HG02938 (cell line): ENCODE measurements around the gene FHDC1.
"Not testable (repeated sequence)": the region's sequence is repeated elsewhere in the genome, so short reads cannot be mapped to it uniquely, and the experiment has no call there.

ENCODE experiments used
- ATAC-seq: cut with Tn5 transposase; IDR thresholded peaks from one replicate; pipeline ENCODE4 v1.9.1; 2021; ENCODE audit warnings: mild to moderate bottlenecking, moderate library complexity; ENCODE audit not compliant: unreplicated experiment

The FHDC1 gene, protein sequence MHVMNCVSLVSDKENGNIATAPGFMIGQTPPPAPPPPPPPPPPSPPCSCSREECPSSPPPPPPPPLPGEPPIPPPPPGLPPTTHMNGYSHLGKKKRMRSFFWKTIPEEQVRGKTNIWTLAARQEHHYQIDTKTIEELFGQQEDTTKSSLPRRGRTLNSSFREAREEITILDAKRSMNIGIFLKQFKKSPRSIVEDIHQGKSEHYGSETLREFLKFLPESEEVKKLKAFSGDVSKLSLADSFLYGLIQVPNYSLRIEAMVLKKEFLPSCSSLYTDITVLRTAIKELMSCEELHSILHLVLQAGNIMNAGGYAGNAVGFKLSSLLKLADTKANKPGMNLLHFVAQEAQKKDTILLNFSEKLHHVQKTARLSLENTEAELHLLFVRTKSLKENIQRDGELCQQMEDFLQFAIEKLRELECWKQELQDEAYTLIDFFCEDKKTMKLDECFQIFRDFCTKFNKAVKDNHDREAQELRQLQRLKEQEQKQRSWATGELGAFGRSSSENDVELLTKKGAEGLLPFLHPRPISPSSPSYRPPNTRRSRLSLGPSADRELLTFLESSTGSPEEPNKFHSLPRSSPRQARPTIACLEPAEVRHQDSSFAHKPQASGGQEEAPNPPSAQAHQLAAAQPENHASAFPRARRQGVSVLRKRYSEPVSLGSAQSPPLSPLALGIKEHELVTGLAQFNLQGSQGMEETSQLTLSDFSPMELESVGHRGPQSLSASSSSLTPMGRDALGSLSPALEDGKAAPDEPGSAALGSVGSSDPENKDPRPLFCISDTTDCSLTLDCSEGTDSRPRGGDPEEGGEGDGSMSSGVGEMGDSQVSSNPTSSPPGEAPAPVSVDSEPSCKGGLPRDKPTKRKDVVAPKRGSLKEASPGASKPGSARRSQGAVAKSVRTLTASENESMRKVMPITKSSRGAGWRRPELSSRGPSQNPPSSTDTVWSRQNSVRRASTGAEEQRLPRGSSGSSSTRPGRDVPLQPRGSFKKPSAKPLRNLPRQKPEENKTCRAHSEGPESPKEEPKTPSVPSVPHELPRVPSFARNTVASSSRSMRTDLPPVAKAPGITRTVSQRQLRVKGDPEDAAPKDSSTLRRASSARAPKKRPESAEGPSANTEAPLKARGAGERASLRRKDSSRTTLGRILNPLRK

DNA sequence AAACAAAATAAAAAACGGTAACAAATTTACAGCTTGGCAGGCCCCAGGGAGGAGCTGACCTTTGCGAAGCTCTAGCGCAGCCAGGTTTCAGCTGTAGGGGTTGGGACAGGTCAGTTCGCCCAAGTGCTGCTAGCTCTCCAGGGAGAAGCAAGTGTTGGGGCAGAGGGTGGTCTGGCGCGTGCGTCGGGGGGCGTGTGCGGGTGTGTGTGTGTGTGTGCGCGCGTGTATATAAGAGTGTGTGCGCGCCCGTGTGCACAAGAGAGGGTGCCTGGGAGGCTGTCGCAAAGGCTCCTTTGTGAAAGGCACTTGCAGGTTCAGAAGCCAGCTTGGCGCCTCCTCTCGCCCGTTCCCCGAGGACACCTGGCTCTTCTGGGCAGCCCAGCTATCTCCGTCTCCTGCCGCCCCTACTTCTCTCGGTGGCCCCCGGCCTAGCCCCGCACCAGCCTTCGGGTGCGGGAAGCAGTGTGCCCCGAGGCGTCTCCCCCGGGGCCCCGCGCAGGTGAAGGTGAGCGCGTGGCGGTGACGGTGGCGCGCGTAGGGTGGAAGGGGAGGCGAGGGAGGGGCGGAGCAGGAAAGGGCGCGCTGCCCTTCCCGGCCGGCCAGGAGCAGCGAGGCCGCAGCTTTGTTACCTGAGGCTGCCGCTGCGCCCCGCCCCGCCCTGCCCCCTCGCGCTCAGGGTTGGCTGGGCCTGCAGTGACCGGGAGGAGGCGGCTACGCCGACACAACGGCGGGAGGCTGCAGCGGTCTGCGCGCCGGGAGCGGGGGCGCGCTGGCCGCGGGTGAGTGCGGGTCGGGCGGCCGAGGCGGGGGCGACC lies at the start of gene FHDC1:
FHDC1 (plus strand) TSS at position 693 of the 815 bp plus-strand sequence. CDS start 6,735 bp downstream, outside the sequence.
- ATAC-seq = no peak

DNA sequence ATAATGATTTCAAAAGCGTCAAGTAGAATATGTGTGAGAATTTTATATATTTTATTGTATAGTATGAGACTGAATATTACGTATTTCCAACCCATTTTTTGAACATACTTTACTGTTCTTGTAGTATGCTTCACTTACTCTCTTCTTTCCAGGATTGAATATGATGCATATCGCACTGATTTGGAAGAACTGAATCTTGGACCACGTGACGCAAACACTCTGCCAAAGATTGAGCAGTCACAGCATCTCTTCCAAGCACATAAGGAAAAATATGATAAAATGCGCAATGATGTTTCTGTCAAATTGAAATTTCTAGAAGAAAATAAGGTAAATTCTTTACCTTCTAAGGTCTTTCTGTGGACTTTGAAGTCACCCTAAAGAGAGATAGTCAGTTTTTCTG lies 48.1 kb upstream of the FHDC1 start:
- ATAC-seq = no peak

GRCh38 chr4:152892974-152893373 lies 43.1 kb upstream of the FHDC1 start:
- ATAC-seq = no peak

DNA sequence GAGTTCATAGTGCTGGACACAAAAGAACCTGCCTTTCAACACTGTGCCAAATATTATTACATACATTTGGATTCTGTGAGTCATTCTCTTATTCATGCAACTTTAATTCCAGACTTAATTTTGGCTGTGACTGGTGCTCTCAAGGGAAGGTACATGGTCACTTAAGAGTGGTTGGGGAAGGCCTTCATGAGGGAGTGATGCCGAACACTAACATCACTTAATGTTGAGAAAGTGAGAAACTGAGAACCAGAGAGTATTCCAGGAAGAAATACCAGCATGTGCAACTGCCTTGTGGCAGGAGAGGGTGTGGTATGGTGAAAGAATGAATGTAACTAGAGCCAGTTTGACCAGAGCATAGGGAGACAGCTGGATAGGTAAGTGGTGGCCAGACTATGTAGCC lies 41.5 kb upstream of the FHDC1 start:
- ATAC-seq = no peak

DNA sequence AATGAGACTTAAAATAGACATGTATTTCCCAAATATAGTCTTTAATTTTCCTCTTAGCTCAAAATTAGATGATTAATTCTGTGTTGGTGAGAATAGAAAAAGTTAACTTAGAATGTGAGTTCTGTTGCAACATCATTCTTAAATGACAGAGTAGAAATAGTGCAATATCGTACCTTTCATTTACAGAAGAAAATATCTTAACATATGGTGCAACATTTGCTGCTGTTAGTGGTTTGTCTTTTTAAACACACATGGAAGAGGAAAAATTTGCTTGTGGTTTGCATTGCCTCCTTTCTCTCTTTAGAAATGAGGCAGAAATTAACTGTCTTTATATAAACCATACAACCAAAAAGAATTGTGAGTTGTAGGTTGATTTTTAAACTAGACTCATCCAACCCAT lies 39.3 kb upstream of the FHDC1 start:
- ATAC-seq = no peak

DNA sequence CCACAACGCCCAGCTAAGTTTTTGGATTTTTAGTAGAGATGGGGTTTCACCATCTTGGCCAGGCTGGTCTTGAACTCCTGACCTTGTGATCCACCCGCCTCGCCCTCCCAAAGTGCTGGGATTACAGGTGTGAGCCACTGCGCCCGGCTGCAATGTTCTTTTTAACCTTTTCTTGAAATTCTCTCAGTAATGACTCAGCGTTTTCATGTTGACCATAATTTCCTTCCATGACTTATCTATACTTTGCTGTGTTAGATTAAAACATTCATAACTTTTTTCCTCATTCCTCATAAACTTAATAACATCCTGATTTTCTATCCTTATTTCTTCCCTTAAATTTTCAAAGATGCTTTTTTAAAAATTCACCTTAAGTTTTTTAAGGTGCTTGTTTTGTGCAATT lies 38.0 kb upstream of the FHDC1 start:
- ATAC-seq = not testable (repeated sequence)

GRCh38 chr4:152898606-152899005 lies 37.5 kb upstream of the FHDC1 start:
- no peak for ATAC-seq

DNA sequence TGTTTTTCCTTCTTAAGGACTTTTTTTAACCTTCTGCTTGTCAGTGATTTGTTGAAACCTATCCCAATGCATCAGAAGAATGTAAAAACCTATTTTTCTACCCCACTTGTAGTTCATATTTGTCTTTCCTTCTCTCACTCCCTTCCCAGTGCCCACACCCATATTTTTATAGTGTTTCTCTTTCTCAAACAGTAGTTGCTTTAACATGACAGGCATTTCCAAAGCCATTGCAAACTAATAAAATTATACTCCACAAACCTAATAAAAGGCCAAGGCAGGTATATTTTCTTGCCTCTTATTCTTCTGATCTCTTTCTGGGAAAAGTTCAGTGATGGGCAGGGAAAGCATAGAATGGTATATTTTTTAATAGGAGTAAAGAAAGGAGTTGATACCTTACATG lies 35.7 kb upstream of the FHDC1 start:
- no peak for ATAC-seq

DNA sequence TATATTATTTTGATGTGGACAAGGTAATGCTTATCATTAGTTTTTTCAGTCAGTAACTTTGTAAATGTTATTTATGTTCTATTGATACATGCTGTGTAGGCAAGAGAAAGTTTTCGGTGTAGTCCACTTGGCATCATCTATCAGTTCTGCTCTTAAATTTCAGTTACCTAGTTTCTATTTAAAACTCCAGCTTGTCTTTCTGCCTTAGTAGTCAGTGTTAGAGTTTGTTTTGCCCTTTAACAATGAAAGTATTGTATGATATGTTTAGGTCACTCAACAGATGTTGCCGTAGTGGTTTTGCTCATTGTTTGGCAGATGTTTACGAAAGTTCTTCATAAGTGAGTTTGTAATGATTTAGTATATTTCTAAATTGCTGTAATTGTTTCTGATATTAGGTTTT lies 34.9 kb upstream of the FHDC1 start:
- no peak for ATAC-seq

GRCh38 chr4:152903658-152904057 lies 32.5 kb upstream of the FHDC1 start:
- ATAC-seq = no peak

- ATAC-seq = no peak
Observed at GRCh38 chr4:152909901-152910300, 26.2 kb upstream of the FHDC1 start.

DNA sequence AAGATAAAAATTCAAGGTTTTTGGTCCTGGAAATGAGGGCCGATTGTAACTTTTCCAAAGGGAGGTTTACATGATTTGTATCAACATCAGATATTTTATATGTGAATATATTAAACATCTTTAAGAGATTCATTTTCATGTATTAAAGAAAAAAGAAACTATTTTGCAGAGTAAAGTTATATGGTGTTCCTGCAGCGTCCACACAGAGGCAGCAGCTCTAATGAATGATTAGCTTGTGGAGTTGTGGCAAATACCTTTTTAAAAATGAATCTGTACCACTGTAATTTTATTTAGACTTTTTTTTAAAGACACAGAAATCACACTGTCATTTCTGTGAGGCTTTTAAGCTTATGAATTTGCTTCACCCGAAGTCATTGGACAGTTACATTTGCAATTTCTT lies 25.6 kb upstream of the FHDC1 start:
- ATAC-seq = no peak

DNA sequence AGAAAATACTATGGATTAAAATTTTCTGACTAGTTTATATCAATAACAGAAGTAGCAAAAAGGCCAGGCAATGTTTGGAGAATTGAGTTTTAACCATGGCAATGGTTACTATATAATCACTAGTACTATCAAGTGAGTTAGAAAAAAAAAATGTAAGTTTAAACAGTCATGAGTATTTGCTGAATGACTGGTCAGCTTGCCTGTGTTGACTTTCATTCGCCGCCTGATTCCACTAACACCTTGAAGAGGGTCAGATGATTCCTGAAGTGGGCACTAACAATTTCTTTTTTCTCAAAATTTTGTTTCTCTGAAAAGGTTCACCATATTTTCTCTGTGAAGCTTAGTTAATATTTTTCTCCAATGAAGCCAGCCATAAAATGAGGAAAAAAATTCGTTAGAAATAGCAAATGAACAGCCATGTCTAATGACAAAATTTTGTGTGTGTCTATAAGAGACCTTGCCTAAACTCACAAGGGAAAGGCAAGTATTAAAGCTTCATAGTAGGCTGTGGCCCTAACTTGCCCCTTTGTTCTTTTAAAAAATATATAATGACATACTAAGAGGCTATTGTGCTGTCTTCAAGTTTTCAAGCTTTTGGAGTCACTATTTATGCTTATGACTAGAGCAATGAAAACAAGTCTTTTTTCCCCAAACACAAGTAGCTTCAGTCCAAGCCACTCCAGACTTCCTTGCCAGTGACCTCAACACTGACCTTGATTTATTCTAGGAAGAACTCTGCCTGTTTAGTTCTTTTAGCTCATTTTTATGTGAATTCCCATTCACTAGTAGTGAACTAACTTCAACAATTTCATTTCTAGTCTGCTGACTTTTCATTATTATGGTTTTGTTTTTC lies 18.4 kb upstream of the FHDC1 start:
- no peak for ATAC-seq

DNA sequence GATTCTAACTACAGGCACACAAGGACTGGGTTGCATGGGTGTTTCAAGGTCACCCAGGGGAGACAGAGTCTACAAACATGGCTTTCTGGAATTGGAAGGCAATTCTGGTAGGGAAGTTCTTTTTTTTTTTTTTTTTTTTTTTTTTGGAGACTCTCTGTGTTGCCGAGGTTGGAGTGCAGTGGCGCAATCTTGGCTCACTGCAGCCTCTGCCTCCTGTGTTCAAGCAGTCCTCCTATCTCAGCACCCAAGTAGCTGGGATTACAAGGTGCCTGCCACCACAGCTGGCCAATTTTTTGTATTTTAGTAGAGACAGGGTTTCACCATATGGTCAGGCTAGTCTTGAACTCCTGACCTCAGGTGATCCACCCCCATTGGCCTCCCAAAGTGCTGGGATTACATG lies 16.3 kb upstream of the FHDC1 start:
- ATAC-seq = no peak

DNA sequence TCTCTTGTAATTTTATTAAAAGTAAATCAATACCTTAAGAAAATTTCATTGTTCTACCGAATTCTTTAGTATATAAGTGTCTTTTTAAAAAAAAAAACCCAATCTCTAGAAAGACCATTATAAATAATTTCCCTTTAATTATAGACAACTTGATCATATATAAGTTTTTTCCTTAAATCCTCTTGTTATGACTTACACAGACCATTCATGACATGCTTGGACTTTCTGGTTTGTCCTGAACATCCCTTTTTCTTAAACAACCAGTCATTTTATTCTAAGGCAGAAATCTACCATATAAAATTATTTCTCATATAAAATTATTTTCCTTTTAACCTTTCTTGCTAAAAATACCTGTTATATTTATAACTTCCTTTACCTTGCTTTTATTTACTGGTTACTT lies 15.4 kb upstream of the FHDC1 start:
- no peak for ATAC-seq

- no peak for ATAC-seq
Observed at GRCh38 chr4:152921284-152921683, 14.8 kb upstream of the FHDC1 start.

GRCh38 chr4:152925851-152926250 lies 10.3 kb upstream of the FHDC1 start:
- no peak for ATAC-seq

DNA sequence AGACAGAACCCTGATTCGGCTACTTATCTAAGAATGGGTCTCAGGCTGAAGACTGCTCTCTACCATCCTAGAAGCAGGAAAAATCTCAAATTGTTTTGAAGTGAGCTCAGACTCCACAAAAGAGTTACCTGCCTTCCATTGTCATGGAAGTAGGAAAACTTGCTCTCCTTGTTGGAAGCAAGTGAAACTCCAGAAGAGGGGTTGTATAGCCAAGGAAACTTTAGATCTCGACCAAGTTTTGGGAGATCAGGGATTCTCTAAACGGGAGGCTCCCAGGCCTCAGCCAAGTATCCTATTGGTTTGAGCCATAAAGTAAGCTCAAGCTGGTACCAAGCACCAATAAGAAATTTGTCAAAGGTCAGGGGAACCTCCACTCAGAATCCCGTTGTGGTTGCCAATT lies 9.2 kb upstream of the FHDC1 start:
- ATAC-seq = no peak

GRCh38 chr4:152927737-152928136 lies 8.4 kb upstream of the FHDC1 start:
- ATAC-seq = no peak

- no peak for ATAC-seq
Observed at GRCh38 chr4:152928286-152928685, 7.8 kb upstream of the FHDC1 start.
